Calu3 (cell line): ENCODE data around the gene MN1. TPM values are rescaled to one million over a fixed set of nuclear protein-coding genes. Genes with fewer than 3 reads are reported as not detected.

Experiments
- BruUV-seq: library from RNA; stranded (reverse); fragments of 400-500 nt; replicated peaks from 2 replicates; lab custom pipeline; 2021; lab: Mats Ljungman, UMichigan
- CTCF ChIA-PET: fragments of 300-600 bp; sonication (Branson Sonifier 250); formaldehyde crosslinking; loops from one replicate; lab custom pipeline; 2022; ENCODE audit warnings: antibody characterized with exemption; lab: Charles Lee
- DNase-seq: peaks from one replicate; pipeline ENCODE4 v3.0.0; 2022
- H3K27ac Mint-ChIP-seq: one replicate; pipeline ENCODE4 v1.8.0; 2022; ENCODE audit warnings: mixed read lengths; ENCODE audit not compliant: unreplicated experiment
- H3K27me3 Mint-ChIP-seq: one replicate; pipeline ENCODE4 v1.8.0; 2022; ENCODE audit warnings: mixed read lengths; ENCODE audit not compliant: unreplicated experiment
- H3K36me3 Mint-ChIP-seq: one replicate; pipeline ENCODE4 v1.8.0; 2022; ENCODE audit warnings: mild to moderate bottlenecking, moderate library complexity, mixed read lengths; ENCODE audit not compliant: insufficient read depth, unreplicated experiment
- H3K4me1 Mint-ChIP-seq: one replicate; pipeline ENCODE4 v1.8.0; 2022; ENCODE audit warnings: mild to moderate bottlenecking, low read depth, mixed read lengths; ENCODE audit not compliant: unreplicated experiment
- H3K4me3 Mint-ChIP-seq: one replicate; pipeline ENCODE4 v1.8.0; 2022; ENCODE audit warnings: mild to moderate bottlenecking, low read depth, moderate library complexity, mixed read lengths; ENCODE audit not compliant: unreplicated experiment
- H3K9me3 Mint-ChIP-seq: one replicate; pipeline ENCODE4 v1.8.0; 2022; ENCODE audit warnings: low read depth, mixed read lengths; ENCODE audit not compliant: unreplicated experiment
- CTCF ChIP-seq: fragments of 200-600 bp; IDR thresholded peaks from one replicate; pipeline ENCODE4 v1.8.0; 2022; ENCODE audit warnings: antibody characterized with exemption; ENCODE audit not compliant: unreplicated experiment
- intact Hi-C: fragments of 100-400 bp; cut with micrococcal nuclease; formaldehyde crosslinking; loops from one replicate; pipeline ENCODE4 v1.10.0; 2022; ENCODE audit not compliant: unreplicated experiment
- total RNA-seq: library from RNA; stranded (reverse); gene quantifications from 2 replicates; pipeline ENCODE4 v1.2.3, GENCODE V29; 2022

The MN1 gene
- total RNA-seq, 1 experiment from 2014 or later = 2.3 TPM

DNA sequence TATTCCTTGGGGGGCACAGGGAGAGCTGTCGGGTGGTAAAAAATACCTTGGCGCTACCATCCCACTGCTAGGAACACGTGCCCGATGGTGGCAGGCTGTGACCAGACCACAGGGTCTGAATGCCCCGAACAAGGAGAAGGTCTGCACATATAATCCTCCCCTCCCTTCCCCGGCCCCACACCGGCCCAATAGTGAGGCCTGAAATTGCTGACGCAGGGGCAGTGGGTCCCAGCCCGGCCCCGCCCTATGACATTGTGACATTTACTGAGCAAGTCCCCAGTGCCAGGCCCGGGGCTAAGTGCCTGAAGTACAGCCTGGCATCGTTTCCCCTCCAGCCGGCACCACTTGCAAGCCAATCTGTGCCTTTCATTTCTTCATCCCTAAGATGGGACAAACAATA is 19.5 kb downstream of the MN1 start:
- H3K27me3 Mint-ChIP-seq = no peaks in the 10 kb centered on the region
- intact Hi-C loops = no loop called here
- H3K36me3 Mint-ChIP-seq = no peaks in the 10 kb centered on the region
- no peak for DNase-seq
- no peaks in the 10 kb centered on the region for H3K4me1 Mint-ChIP-seq
- TF ChIP-seq CTCF = no peak
- H3K9me3 Mint-ChIP-seq = peaks cover 3% of the 10 kb centered on the region
- H3K27ac Mint-ChIP-seq = no peak overlapping the region
- CTCF ChIA-PET = no interaction called here
- no peak overlapping the region for H3K4me3 Mint-ChIP-seq
- BruUV-seq = no TSS peak

DNA sequence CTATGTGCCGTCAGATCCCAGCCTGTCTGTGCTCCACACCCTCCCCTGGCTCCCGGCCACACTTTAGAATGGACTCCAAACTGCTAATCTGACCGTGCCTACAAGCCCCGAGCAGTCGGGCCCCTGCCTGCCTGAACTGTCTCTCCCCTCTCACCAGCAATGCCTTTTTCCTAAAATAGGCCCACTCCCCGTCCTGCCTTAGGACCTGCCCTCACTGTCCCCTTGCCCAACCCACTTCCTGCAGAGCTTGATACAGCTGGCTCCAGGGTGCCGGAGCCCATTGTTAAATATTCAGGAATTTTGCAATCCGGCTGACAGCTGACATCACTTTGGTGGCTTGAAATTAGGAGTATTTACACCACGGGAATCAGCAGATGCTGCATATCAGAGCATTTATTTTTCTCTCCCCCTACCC is 21.4 kb downstream of the MN1 start:
- BruUV-seq = no TSS peak
- intact Hi-C loops = no loop called here
- Mint-ChIP-seq H3K27me3 (no peaks in the 10 kb centered on the region), H3K36me3 (no peaks in the 10 kb centered on the region), H3K27ac (no peak overlapping the region), H3K4me3 (no peak overlapping the region), H3K4me1 (no peaks in the 10 kb centered on the region), H3K9me3 (peaks cover 3% of the 10 kb centered on the region)
- no peak for DNase-seq
- CTCF ChIA-PET = no interaction called here
- no peak for TF ChIP-seq CTCF

DNA sequence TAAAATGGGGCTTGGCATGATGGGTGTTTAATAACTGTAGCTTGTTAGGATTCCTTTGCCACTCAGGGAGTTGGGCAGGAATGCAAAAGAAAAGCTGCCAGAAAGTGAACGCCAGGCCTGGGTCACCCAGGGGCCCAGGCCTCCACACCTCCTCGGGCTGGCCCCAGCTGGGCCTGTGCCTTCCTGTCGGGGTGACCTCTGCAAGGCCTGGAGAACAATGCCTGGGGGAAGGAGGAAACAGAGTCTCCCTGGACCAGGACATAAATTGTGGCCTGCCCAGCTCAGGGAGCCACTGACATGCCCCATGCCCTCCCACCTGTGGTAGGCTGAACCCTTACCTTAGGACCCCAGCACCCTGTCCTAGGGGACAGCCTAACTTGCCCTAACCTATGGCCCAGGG is 21.9 kb downstream of the MN1 start:
- Mint-ChIP-seq H3K36me3 (no peaks in the 10 kb centered on the region), H3K27me3 (no peaks in the 10 kb centered on the region), H3K9me3 (peaks cover 3% of the 10 kb centered on the region), H3K4me3 (no peak overlapping the region), H3K4me1 (no peaks in the 10 kb centered on the region), H3K27ac (no peak overlapping the region)
- CTCF ChIA-PET = no interaction called here
- intact Hi-C loops = no loop called here
- no peak for DNase-seq
- BruUV-seq = no TSS peak
- TF ChIP-seq CTCF = no peak

DNA sequence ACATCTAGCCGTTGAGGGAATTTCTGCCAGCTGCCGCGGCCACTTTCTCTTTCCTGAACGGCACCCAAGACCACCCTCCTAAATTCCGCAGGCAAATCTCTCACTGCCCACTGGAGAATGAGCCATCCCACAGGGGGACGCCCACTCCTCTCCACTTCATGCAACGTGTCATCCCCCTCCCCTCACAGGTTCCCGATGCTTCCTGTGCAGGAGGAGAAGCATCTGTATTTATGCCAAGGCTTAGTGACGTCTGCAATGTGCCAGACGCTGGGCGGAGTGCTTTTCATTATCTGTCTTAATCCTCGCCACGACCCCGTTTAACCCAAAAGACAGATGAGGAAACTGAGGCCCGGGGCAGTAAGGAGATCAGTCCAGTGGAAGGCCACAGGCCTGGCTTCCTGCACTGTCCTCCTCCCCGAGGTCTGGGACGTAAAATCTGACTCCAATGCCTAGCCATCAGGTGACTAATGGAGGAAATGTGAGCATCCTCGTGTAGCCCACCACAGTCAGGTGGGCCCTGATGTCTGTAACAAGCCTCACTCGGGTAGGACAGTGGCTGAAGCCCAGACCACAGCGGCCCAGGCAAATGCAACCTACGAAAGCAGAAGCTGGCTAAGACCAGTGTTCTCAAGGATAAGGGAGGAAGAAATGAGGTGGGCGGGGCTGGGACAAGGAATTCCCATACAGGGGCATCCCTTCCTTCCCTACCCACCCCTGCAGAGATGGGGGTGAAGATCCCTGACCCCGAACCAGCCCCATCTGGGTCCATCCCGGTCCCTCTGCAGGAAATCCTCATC is 23.1 kb downstream of the MN1 start:
- Mint-ChIP-seq H3K4me1 (no peaks in the 10 kb centered on the region), H3K36me3 (no peaks in the 10 kb centered on the region), H3K9me3 (peaks cover 3% of the 10 kb centered on the region), H3K27ac (no peak overlapping the region), H3K27me3 (no peaks in the 10 kb centered on the region), H3K4me3 (no peak overlapping the region)
- no peak for DNase-seq
- no TSS peak for BruUV-seq
- intact Hi-C loops = no loop called here
- no peak for TF ChIP-seq CTCF
- CTCF ChIA-PET = no interaction called here
